Ascending aorta (tissue), 2 donors: ENCODE data around the gene CD8B2. TPM values are rescaled to one million over a fixed set of nuclear protein-coding genes. Genes with fewer than 3 reads are reported as not detected.
A peak's percentile ranks its signal among the peaks of the same experiment; 100 is the strongest.
"Not testable (repeated sequence)": the region's sequence is repeated elsewhere in the genome, so short reads cannot be mapped to it uniquely, and the experiment has no call there.

Experiments
- DNase-seq, 2 donors: peaks; one replicate each; pipeline ENCODE4 v3.0.0-alpha.2; 2019; ENCODE audit warnings: low spot score in 2 of 2
- H3K27ac ChIP-seq, 2 donors: fragments of 200-600 bp; sonication (generic); one replicate each; pipeline ENCODE4 v1.5.1; 2016 to 2017; ENCODE audit warnings: mild to moderate bottlenecking in 1 of 2
- H3K27me3 ChIP-seq: fragments of 200-600 bp; sonication (generic); one replicate; pipeline ENCODE4 v1.5.1; 2017
- H3K36me3 ChIP-seq, 2 donors: fragments of 200-600 bp; sonication (generic); one replicate each; pipeline ENCODE4 v1.5.1; 2016
- H3K4me1 ChIP-seq, 2 donors: fragments of 200-600 bp; sonication (generic); one replicate each; pipeline ENCODE4 v1.5.1; 2016 to 2017; ENCODE audit warnings: mild to moderate bottlenecking in 1 of 2
- H3K4me3 ChIP-seq, 2 donors: fragments of 200-600 bp; sonication (generic); one replicate each; pipeline ENCODE4 v1.5.1; 2016 to 2017; ENCODE audit warnings: mild to moderate bottlenecking in 1 of 2
- H3K9me3 ChIP-seq, 2 donors: fragments of 200-600 bp; sonication (generic); one replicate each; pipeline ENCODE4 v1.5.1; 2016
- CTCF ChIP-seq, 3 experiments: fragments of 200-600 bp in 2 of 3; fragments of 450-650 bp in 1 of 3; sonication (generic) in 2 of 3; IDR thresholded peaks; one replicate each; pipeline ENCODE4 v1.5.1; 2016 to 2019; ENCODE audit warnings: antibody characterized with exemption in 3 of 3, mild to moderate bottlenecking in 1 of 3, moderate library complexity in 1 of 3
- intact Hi-C: fragments of 100-400 bp; cut with DNase I; formaldehyde crosslinking; loops from one replicate; pipeline ENCODE4 v1.15.1; 2023
- total RNA-seq: library from RNA; depleted of rRNA; stranded (reverse); fragments of >200 nt; gene quantifications from one replicate; pipeline ENCODE4 v1.1.0, GENCODE V29; 2016

Gene CD8B2
- not detected for total RNA-seq

GRCh38 chr2:106486551-106487385 lies at the start of gene CD8B2:
Gene CD8B2, plus strand, starts transcription at chr2:106487364. Its CDS starts 63 bp downstream, at chr2:106487427.
- H3K36me3 ChIP-seq, H3K27me3 ChIP-seq, H3K4me1 ChIP-seq, H3K27ac ChIP-seq, H3K9me3 ChIP-seq, DNase-seq, intact Hi-C loops: not testable (repeated sequence)
- H3K4me3 ChIP-seq: peak within 1 kb of the TSS in 1 of 2 donors; percentile 25

GRCh38 chr2:106461882-106462281 lies 25.3 kb upstream of the CD8B2 start:
- not testable (repeated sequence) for DNase-seq

GRCh38 chr2:106467516-106467915 lies 19.6 kb upstream of the CD8B2 start:
- H3K36me3 ChIP-seq, intact Hi-C loops, H3K4me1 ChIP-seq, H3K27ac ChIP-seq, H3K4me3 ChIP-seq, H3K27me3 ChIP-seq, DNase-seq, H3K9me3 ChIP-seq: not testable (repeated sequence)

More at GRCh38 chr2:106461882-106462281, 25.3 kb upstream of the CD8B2 start:
- H3K9me3 ChIP-seq, intact Hi-C loops, H3K27me3 ChIP-seq, H3K27ac ChIP-seq, H3K4me1 ChIP-seq, H3K4me3 ChIP-seq, H3K36me3 ChIP-seq: not testable (repeated sequence)

GRCh38 chr2:106468107-106468506 lies 19.1 kb upstream of the CD8B2 start, which contains the start of gene RGPD3:
Gene RGPD3, minus strand, starts transcription at chr2:106468413. Its CDS starts 125 bp downstream, at chr2:106468288.
- intact Hi-C loops, H3K36me3 ChIP-seq, H3K4me1 ChIP-seq, H3K9me3 ChIP-seq, DNase-seq, H3K27ac ChIP-seq, H3K4me3 ChIP-seq, H3K27me3 ChIP-seq: not testable (repeated sequence)

DNA sequence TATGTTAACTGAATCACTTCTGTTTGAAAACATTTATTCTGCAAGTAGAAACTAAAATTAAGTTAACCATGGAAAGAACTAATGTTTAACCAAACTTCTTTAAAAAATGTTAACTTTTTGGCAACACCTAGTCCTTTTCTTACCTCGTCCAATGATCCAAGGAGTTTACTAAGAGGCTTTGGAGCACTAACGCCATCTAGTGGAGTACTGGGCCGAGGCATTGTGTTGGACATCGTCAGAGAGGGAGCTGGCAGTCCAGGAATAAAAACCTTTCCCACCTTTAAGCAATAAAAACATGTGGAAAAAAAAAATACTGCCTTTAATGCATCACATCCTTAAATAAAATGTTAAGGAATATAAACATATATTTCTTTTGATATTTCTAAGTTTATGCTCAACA lies 16.5 kb upstream of the CD8B2 start:
- H3K36me3 ChIP-seq, H3K27ac ChIP-seq, DNase-seq, intact Hi-C loops, H3K4me3 ChIP-seq, H3K27me3 ChIP-seq, H3K9me3 ChIP-seq, H3K4me1 ChIP-seq: not testable (repeated sequence)
- peak in 1 of 3 experiments; percentile 36 for TF ChIP-seq CTCF (IDR thresholded peaks at IDR 0.05)

- H3K4me1 ChIP-seq, H3K27me3 ChIP-seq, intact Hi-C loops, H3K27ac ChIP-seq, H3K4me3 ChIP-seq, H3K36me3 ChIP-seq, H3K9me3 ChIP-seq, DNase-seq: not testable (repeated sequence)
These were observed 9.5 kb upstream of the CD8B2 start for GRCh38 chr2:106477647-106478046.

DNA sequence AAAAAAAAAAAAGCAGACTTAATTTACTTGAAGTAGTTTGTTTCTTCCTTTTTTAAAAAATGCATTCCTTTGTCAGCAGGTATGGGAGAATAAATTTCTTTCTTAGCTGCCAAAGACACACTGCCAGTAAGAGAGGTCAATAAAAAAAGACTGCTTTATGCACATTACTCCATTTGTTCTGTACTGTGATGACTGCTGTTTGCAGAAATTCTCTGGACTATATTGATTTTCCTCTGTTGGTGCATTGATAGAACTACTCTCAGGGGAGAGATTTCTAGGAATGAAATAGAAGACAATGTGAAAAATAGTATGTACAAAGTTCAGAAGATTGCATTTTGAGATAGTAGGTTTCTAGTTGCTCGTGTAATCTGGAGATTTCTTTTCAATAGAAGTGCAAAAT lies 7.6 kb upstream of the CD8B2 start:
- intact Hi-C loops, H3K9me3 ChIP-seq: not testable (repeated sequence)

GRCh38 chr2:106487386-106488191 lies 425 bp downstream of the CD8B2 start:
- intact Hi-C loops, H3K4me1 ChIP-seq, H3K36me3 ChIP-seq, H3K27ac ChIP-seq, DNase-seq, H3K9me3 ChIP-seq, H3K27me3 ChIP-seq: not testable (repeated sequence)
- H3K4me3 ChIP-seq: peak overlapping the region in 1 of 2 donors; percentile 25

More for the DNA sequence above, 7.6 kb upstream of the CD8B2 start:
- not testable (repeated sequence) for H3K27ac ChIP-seq, H3K36me3 ChIP-seq, H3K27me3 ChIP-seq, H3K4me3 ChIP-seq, DNase-seq, H3K4me1 ChIP-seq

DNA sequence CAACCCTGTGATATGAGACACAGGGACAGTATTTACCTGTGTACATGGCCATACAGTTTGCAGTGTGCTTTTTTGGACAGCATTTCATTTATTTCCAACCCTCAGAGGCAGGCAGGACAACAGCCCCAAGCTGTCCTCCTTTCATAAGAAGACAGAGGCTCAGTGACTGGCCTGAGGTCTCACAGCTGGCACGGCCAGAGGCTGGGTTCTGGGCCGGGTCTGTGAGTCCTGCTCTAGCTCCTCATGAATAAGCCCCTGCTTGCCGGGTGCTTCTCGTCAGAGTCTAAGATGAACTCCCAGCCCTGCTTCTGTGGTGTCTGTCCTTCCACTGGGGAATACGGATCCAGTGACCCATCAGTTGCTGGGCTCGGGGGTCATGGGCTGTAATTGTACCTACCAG lies 2.5 kb downstream of the CD8B2 start:
- H3K27me3 ChIP-seq, intact Hi-C loops, H3K36me3 ChIP-seq, H3K9me3 ChIP-seq, H3K4me3 ChIP-seq, H3K4me1 ChIP-seq, DNase-seq, H3K27ac ChIP-seq: not testable (repeated sequence)

DNA sequence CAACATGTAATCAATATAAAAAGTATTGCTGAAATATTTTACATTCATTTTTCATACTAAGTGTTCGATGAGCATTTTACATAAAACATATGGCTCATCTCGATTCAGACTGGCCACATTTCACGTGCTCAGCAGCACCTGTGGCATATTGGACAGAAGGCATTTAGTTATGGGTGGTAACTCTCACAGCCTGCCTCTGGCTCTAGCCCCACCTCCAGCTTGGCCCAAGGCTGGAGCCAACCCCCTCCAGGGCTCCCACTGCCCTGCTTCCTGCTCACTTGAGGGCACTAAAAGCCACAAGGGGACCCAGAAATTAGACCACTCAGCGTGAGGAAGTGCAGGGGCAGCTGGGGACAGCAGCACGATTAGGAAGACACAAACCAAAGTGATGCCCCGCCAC lies 5.2 kb downstream of the CD8B2 start:
- intact Hi-C loops, H3K9me3 ChIP-seq, H3K4me3 ChIP-seq, DNase-seq, H3K27me3 ChIP-seq, H3K4me1 ChIP-seq, H3K27ac ChIP-seq, H3K36me3 ChIP-seq: not testable (repeated sequence)

DNA sequence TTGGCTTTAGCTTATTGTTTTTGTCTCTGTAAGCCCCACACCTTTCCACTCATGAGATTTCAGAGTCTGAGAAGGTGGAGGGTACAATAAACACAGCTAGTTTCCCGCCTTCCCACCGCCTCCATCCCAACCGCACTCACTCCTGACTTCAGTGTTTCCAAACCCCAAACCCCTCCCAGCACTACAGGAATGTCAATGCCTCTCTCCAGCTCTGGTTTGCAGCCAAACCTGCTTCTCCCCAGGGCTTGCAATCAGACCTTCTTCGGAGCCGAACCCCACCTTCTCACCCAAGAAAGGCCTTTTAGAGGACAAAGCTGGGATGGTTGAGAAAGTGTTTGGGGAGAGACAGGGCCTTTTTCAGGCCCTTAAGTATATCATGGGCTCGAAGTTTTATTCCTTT lies 5.7 kb downstream of the CD8B2 start:
- H3K27me3 ChIP-seq, H3K27ac ChIP-seq, H3K4me3 ChIP-seq, intact Hi-C loops, H3K4me1 ChIP-seq, DNase-seq, H3K36me3 ChIP-seq, H3K9me3 ChIP-seq: not testable (repeated sequence)

GRCh38 chr2:106498549-106498948 lies 11.4 kb downstream of the CD8B2 start:
- H3K4me3 ChIP-seq, DNase-seq, H3K4me1 ChIP-seq, H3K27me3 ChIP-seq, H3K36me3 ChIP-seq, H3K27ac ChIP-seq, intact Hi-C loops, H3K9me3 ChIP-seq: not testable (repeated sequence)

DNA sequence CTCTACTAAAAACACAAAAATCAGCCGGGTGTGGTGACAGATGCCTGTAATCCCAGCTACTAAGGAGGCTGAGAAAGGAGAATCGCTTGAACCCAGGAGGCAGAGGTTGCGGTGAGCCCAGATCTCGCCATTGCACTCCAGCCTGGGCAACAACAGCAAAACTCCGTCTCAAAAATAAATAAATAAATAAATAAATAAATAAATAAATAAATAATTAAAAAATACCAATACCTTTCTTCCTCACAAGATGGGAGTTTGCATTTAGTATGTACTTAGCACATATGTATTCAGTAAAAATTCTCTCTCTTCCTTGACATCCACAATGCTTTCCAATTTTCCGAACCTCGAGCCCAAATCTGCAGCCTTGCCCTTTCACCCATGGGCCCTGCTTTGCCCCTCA lies 13.2 kb downstream of the CD8B2 start:
- H3K4me3 ChIP-seq, DNase-seq, H3K9me3 ChIP-seq, H3K36me3 ChIP-seq, intact Hi-C loops, H3K4me1 ChIP-seq, H3K27me3 ChIP-seq, H3K27ac ChIP-seq: not testable (repeated sequence)
